Hematopoietic multipotent progenitor cell (in vitro differentiated cells): Measurements from ENCODE around the gene WNT2B. TPM values are rescaled to one million over a fixed set of nuclear protein-coding genes. Genes with fewer than 3 reads are reported as not detected.
A peak's percentile ranks its signal among the peaks of the same experiment; 100 is the strongest.

Experiments
- DNase-seq, 3 donors: peaks; one replicate each; pipeline ENCODE4 v3.0.0-alpha.2; 2011 to 2015; ENCODE audit warnings: low read depth in 2 of 3, low spot score in 2 of 3
- total RNA-seq: library from RNA; depleted of rRNA; stranded (reverse); fragments of >200 nt; gene quantifications from one replicate; pipeline ENCODE4 v1.2.3, GENCODE V29; 2012

Gene WNT2B
- total RNA-seq, 1 donor: under 0.01 TPM

GRCh38 chr1:112524251-112524650, 15.5 kb downstream of the WNT2B start:
- no peak for DNase-seq

- DNase-seq: no peak
Observed at GRCh38 chr1:112524986-112525385, 16.2 kb downstream of the WNT2B start.

GRCh38 chr1:112527266-112528010, 18.7 kb downstream of the WNT2B start:
- no peak for DNase-seq

GRCh38 chr1:112528076-112528475, 19.3 kb downstream of the WNT2B start:
- no peak for DNase-seq

GRCh38 chr1:112529301-112529700, 20.5 kb downstream of the WNT2B start:
- DNase-seq: no peak

- no peak for DNase-seq
Observed at GRCh38 chr1:112530832-112531231, 22.1 kb downstream of the WNT2B start.

GRCh38 chr1:112532064-112532463, 23.3 kb downstream of the WNT2B start:
- DNase-seq: no peak

- DNase-seq: no peak
Observed at GRCh38 chr1:112533029-112533428, 24.3 kb downstream of the WNT2B start.

- DNase-seq: no peak
Observed at GRCh38 chr1:112536561-112536960, 27.8 kb downstream of the WNT2B start.

- DNase-seq: no peak
Observed at GRCh38 chr1:112537456-112537855, 28.7 kb downstream of the WNT2B start.

- no peak for DNase-seq
Observed at GRCh38 chr1:112538883-112539282, 30.1 kb downstream of the WNT2B start.

- no peak for DNase-seq
Observed at GRCh38 chr1:112540226-112540794, 31.5 kb downstream of the WNT2B start.

GRCh38 chr1:112541299-112541698, 32.5 kb downstream of the WNT2B start:
- DNase-seq: no peak

GRCh38 chr1:112542206-112542973, 33.6 kb downstream of the WNT2B start:
- DNase-seq: no peak

GRCh38 chr1:112544011-112544688, 35.4 kb downstream of the WNT2B start:
- DNase-seq: no peak

GRCh38 chr1:112544751-112545150, 36.0 kb downstream of the WNT2B start:
- DNase-seq: no peak

- DNase-seq: no peak
Observed at GRCh38 chr1:112546076-112546475, 37.3 kb downstream of the WNT2B start.

- DNase-seq: peak in 1 of 3 donors; percentile 33
Observed at GRCh38 chr1:112548547-112548946, 39.8 kb downstream of the WNT2B start.

- no peak for DNase-seq
Observed at GRCh38 chr1:112549590-112549989, 40.8 kb downstream of the WNT2B start.

- no peak for DNase-seq
Observed at GRCh38 chr1:112554411-112554810, 45.6 kb downstream of the WNT2B start.

GRCh38 chr1:112557385-112557784, 48.6 kb downstream of the WNT2B start:
- no peak for DNase-seq
